Limb (tissue), 2 donors: ENCODE measurements around the gene VAMP8.
"Not testable (repeated sequence)": the region's sequence is repeated elsewhere in the genome, so short reads cannot be mapped to it uniquely, and the experiment has no call there.

Experiments
- DNase-seq, 2 donors: peaks; one replicate each; pipeline ENCODE4 v3.0.0-alpha.2; 2016; ENCODE audit errors: extremely low spot score in 2 of 2

The VAMP8 gene

GRCh38 chr2:85617723-85618122 lies 40.3 kb downstream of the VAMP8 start:
- not testable (repeated sequence) for DNase-seq

GRCh38 chr2:85619617-85620016 lies 42.2 kb downstream of the VAMP8 start:
- no peak for DNase-seq

- no peak for DNase-seq
Measured at GRCh38 chr2:85621338-85621737, 44.0 kb downstream of the VAMP8 start.

GRCh38 chr2:85623991-85624390 lies 46.6 kb downstream of the VAMP8 start:
- DNase-seq, result no peak

- no peak for DNase-seq
Measured at GRCh38 chr2:85628658-85629057, 51.3 kb downstream of the VAMP8 start.

GRCh38 chr2:85631316-85631715 lies 53.9 kb downstream of the VAMP8 start:
- DNase-seq, result no peak
